HCT116 (cell line): ENCODE data around the gene CFAP74. TPM values are rescaled to one million over a fixed set of nuclear protein-coding genes. Genes with fewer than 3 reads are reported as not detected.

ENCODE experiments used
- ATAC-seq: fragments of 200-7000 bp; cut with Tn5 transposase; 2 replicates; pipeline ENCODE4 v1.9.1; 2020; ENCODE audit warnings: mild to moderate bottlenecking, moderate library complexity
- BruUV-seq: library from RNA; stranded (reverse); fragments of 400-500 nt; replicated peaks from 2 replicates; lab custom pipeline; 2021; lab: Mats Ljungman, UMichigan
- CTCF ChIA-PET: fragments of 300-600 bp; sonication (Branson Sonifier 250); formaldehyde crosslinking; loops from one replicate; lab custom pipeline; 2021; ENCODE audit warnings: antibody characterized with exemption; lab: Charles Lee
- POLR2A ChIA-PET: fragments of 300-600, 350-600 bp; sonication (Branson Sonifier 250); formaldehyde crosslinking; loops from one replicate; lab custom pipeline; 2021; ENCODE audit warnings: antibody characterized with exemption; lab: Charles Lee
- RAD21 ChIA-PET, 2 experiments: fragments of 300-600 bp; sonication (Branson Sonifier 250); formaldehyde crosslinking; loops; one replicate each; lab custom pipeline; 2023; ENCODE audit warnings: low total read pairs in 2 of 2; ENCODE audit not compliant: uncharacterized antibody in 2 of 2, unreplicated experiment in 2 of 2, low non-redundant PET in 1 of 2; lab: Charles Lee
- DNase-seq: peaks from one replicate; pipeline ENCODE4 v3.0.0-alpha.2; 2010; ENCODE audit warnings: low read depth, low spot score
- H2AFZ ChIP-seq: fragments of 200-600 bp; shearing (Covaris generic), sonication (generic); 2 replicates; pipeline ENCODE4 v1.6.1; 2017; ENCODE audit warnings: low read depth, mixed run types, mixed read lengths, antibody characterized with exemption, low read length; ENCODE audit not compliant: poor library complexity, severe bottlenecking
- H3K27ac ChIP-seq: 2 replicates; pipeline ENCODE4 v1.5.1; 2012; ENCODE audit warnings: low read depth, low read length
- H3K27me3 ChIP-seq: fragments of 200-600 bp; sonication (generic); 2 replicates; pipeline ENCODE4 v1.6.1; 2016; ENCODE audit warnings: mixed run types, low read length, mixed read lengths; ENCODE audit not compliant: insufficient read depth
- H3K36me3 ChIP-seq, 2 experiments: fragments of 200-500 bp in 1 of 2; fragments of 200-600 bp in 1 of 2; sonication (Bioruptor generic) in 1 of 2; sonication (generic) in 1 of 2; 2 replicates each; pipeline versions ENCODE4 v1.5.1 to v1.6.1; 2014 to 2016; ENCODE audit warnings: low read length in 2 of 2, inconsistent platforms in 1 of 2, mixed read lengths in 1 of 2, mixed run types in 1 of 2; ENCODE audit not compliant: insufficient read depth in 2 of 2, control insufficient read depth in 1 of 2
- H3K4me1 ChIP-seq, 2 experiments: fragments of 200-600 bp in 1 of 2; sonication (generic) in 1 of 2; 2 replicates each; pipeline versions ENCODE4 v1.5.1 to v1.6.1; 2012 to 2017; ENCODE audit warnings: low read length in 2 of 2, inconsistent platforms in 1 of 2, mild to moderate bottlenecking in 1 of 2, mixed read lengths in 1 of 2, mixed run types in 1 of 2, moderate library complexity in 1 of 2; ENCODE audit not compliant: insufficient read depth in 2 of 2, control insufficient read depth in 1 of 2
- H3K4me2 ChIP-seq: fragments of 200-600 bp; sonication (generic); 2 replicates; pipeline ENCODE4 v1.6.1; 2017; ENCODE audit warnings: mixed run types, low read length, mixed read lengths
- H3K4me3 ChIP-seq, 2 experiments: fragments of 200-600 bp in 1 of 2; sonication (generic) in 1 of 2; replicated peaks in 1 of 2; 2 replicates each; pipeline ENCODE4 v1.5.1; 2011 to 2016; ENCODE audit warnings: low read length in 2 of 2, control low read depth in 1 of 2, low read depth in 1 of 2, mild to moderate bottlenecking in 1 of 2, mixed read lengths in 1 of 2, mixed run types in 1 of 2
- H3K79me2 ChIP-seq: fragments of 200-600 bp; sonication (generic); 2 replicates; pipeline ENCODE4 v1.6.1; 2017; ENCODE audit warnings: mild to moderate bottlenecking, mixed run types, low read length, moderate library complexity, mixed read lengths; ENCODE audit not compliant: insufficient read depth
- H3K9ac ChIP-seq: fragments of 200-600 bp; sonication (generic); 2 replicates; pipeline ENCODE4 v1.6.1; 2016; ENCODE audit warnings: low read length, mixed read lengths
- H3K9me2 ChIP-seq: fragments of 200-600 bp; sonication (generic), shearing (Covaris generic); 2 replicates; pipeline ENCODE4 v1.6.1; 2017; ENCODE audit warnings: mixed run types, mild to moderate bottlenecking, moderate library complexity; ENCODE audit not compliant: insufficient read depth
- H3K9me3 ChIP-seq, 2 experiments: fragments of 200-500 bp in 1 of 2; fragments of 200-600 bp in 1 of 2; sonication (Bioruptor generic) in 1 of 2; sonication (generic) in 1 of 2; 2 replicates each; pipeline ENCODE4 v1.6.1; 2014 to 2017; ENCODE audit warnings: low read length in 2 of 2, mixed read lengths in 2 of 2, inconsistent platforms in 1 of 2, low read depth in 1 of 2, mild to moderate bottlenecking in 1 of 2, mixed run types in 1 of 2, moderate library complexity in 1 of 2; ENCODE audit not compliant: control insufficient read depth in 1 of 2, insufficient read depth in 1 of 2
- H4K20me1 ChIP-seq: fragments of 200-600 bp; sonication (generic), shearing (Covaris generic); 2 replicates; pipeline ENCODE4 v1.6.1; 2017; ENCODE audit warnings: mixed run types, mild to moderate bottlenecking, moderate library complexity; ENCODE audit not compliant: insufficient read depth
- ATF3 ChIP-seq: IDR thresholded peaks from 2 replicates; pipeline ENCODE4 v1.6.1; 2012
- EGR1 ChIP-seq: IDR thresholded peaks from 2 replicates; pipeline ENCODE4 v1.6.1; 2012; ENCODE audit warnings: low read depth
- EZH2 ChIP-seq: fragments of 200-600 bp; sonication (generic); IDR thresholded peaks from 2 replicates; pipeline ENCODE4 v1.6.1; 2017; ENCODE audit warnings: antibody characterized with exemption, mixed run types
- EZH2phosphoT487 ChIP-seq: fragments of 200-600 bp; IDR thresholded peaks from 2 replicates; pipeline ENCODE4 v1.6.1; 2018; ENCODE audit warnings: antibody characterized with exemption, borderline replicate concordance
- FOSL1 ChIP-seq: IDR thresholded peaks from 2 replicates; pipeline ENCODE4 v1.6.1; 2012; ENCODE audit warnings: low read depth
- POLR2A ChIP-seq: IDR thresholded peaks from 2 replicates; pipeline ENCODE4 v1.7.0; 2011; ENCODE audit warnings: borderline replicate concordance; ENCODE audit not compliant: insufficient read depth, insufficient read length; ENCODE audit errors: extremely low read depth
- POLR2AphosphoS5 ChIP-seq: IDR thresholded peaks from 2 replicates; pipeline ENCODE4 v1.6.1; 2011; ENCODE audit warnings: mild to moderate bottlenecking, low read depth, low read length, moderate library complexity
- RAD21 ChIP-seq: IDR thresholded peaks from 2 replicates; pipeline ENCODE4 v1.6.1; 2012; ENCODE audit warnings: low read depth, mild to moderate bottlenecking
- SIN3A ChIP-seq: IDR thresholded peaks from 2 replicates; pipeline ENCODE4 v1.6.1; 2012; ENCODE audit warnings: low read depth
- SRF ChIP-seq: IDR thresholded peaks from 2 replicates; pipeline ENCODE4 v1.6.1; 2012; ENCODE audit warnings: low read depth
- TCF7L2 ChIP-seq: IDR thresholded peaks from 2 replicates; pipeline ENCODE4 v1.7.0; 2011; ENCODE audit warnings: borderline replicate concordance, inconsistent platforms; ENCODE audit not compliant: insufficient read depth, insufficient read length; ENCODE audit errors: extremely low read depth
- ZFX ChIP-seq: fragments of 450-650 bp; IDR thresholded peaks from 2 replicates; pipeline ENCODE4 v1.6.1; 2017
- intact Hi-C: fragments of 100-400 bp; cut with micrococcal nuclease; formaldehyde crosslinking; loops from 2 replicates; pipeline ENCODE4 v1.10.0; 2022
- total RNA-seq: library from RNA; stranded (reverse); gene quantifications from one replicate; pipeline ENCODE4 v1.2.1, GENCODE V29; 2021; ENCODE audit not compliant: unreplicated experiment
- TF ChIP-seq, protein P1 (sequence below): IDR thresholded peaks from 2 replicates; pipeline ENCODE4 v1.6.1; 2012
- TF ChIP-seq, protein P2 (sequence below): IDR thresholded peaks from 2 replicates; pipeline ENCODE4 v1.6.1; 2012; ENCODE audit warnings: low read depth

Gene CFAP74
- total RNA-seq, 1 experiment from 2014 or later, result 4.9 TPM

GRCh38 chr1:1883092-1883873 is 120.3 kb downstream of the CFAP74 start:
- peaks cover 22% of the 10 kb centered on the region for H4K20me1 ChIP-seq
- no peak overlapping the region for H3K9ac ChIP-seq
- no peaks in the 10 kb centered on the region for H3K27me3 ChIP-seq
- no TSS peak for BruUV-seq
- no peaks in the 10 kb centered on the region; a peak in 1 of 4 replicates for H3K36me3 ChIP-seq
- no peaks in the 10 kb centered on the region for H3K9me2 ChIP-seq
- intact Hi-C loops, result no loop called here
- H3K4me1 ChIP-seq, result peaks cover 6 to 7% of the 10 kb centered on the region in 2 experiments
- H3K4me2 ChIP-seq, result no peak overlapping the region
- no peak overlapping the region for H2AFZ ChIP-seq
- DNase-seq, result no peak
- POLR2A ChIA-PET, result interaction anchor here (0.7 kb wide), 1 partner anchor 155 kb away, joined by 3 read pairs; no protein-coding TSS in a partner anchor
- H3K9me3 ChIP-seq, result no peaks in the 10 kb centered on the region
- ATAC-seq, result no peak
- no peak overlapping the region for H3K27ac ChIP-seq
- H3K79me2 ChIP-seq, result peaks cover 99% of the 10 kb centered on the region
- CTCF ChIA-PET, result no interaction called here
- TF ChIP-seq, protein P1, sequence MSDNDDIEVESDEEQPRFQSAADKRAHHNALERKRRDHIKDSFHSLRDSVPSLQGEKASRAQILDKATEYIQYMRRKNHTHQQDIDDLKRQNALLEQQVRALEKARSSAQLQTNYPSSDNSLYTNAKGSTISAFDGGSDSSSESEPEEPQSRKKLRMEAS, result no peak
- RAD21 ChIA-PET, result no interaction called here
- H3K4me3 ChIP-seq, result no peak overlapping the region

DNA sequence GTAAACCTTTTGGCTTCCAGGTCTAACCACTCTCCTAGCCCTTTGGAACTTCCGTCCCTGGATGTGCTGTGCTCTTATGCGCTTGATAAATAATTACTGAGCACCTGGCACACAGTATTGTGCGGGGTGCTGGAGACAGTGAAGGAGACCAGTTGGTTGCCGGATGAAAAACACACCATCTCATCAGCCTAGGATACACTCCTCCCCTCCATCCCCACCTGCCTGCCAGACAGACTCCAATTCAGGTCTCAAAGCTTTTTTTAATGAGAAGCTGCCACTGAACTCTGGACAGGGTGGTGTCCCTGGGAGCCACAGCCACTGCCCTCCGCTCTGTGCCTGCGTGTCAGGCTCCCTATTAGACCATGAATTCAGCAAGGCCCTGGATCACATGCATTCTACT is 121.9 kb downstream of the CFAP74 start:
- POLR2A ChIA-PET, result interaction anchor here (0.5 to 0.6 kb wide), 2 partner anchors 12 to 22 kb away, joined by 4 read pairs; no protein-coding TSS in a partner anchor
- no peaks in the 10 kb centered on the region for H3K4me1 ChIP-seq

More for the DNA sequence above, 121.9 kb downstream of the CFAP74 start:
- no peak for ATAC-seq
- H3K4me2 ChIP-seq, result no peak overlapping the region
- no peak overlapping the region for H3K27ac ChIP-seq
- TF ChIP-seq TCF7L2 (no peak), SIN3A (no peak), FOSL1 (no peak), POLR2AphosphoS5 (no peak), POLR2A (no peak), EZH2phosphoT487 (no peak), EGR1 (no peak), EZH2 (no peak), ZFX (no peak), ATF3 (no peak), RAD21 (no peak), SRF (no peak)
- TF ChIP-seq, protein P2, sequence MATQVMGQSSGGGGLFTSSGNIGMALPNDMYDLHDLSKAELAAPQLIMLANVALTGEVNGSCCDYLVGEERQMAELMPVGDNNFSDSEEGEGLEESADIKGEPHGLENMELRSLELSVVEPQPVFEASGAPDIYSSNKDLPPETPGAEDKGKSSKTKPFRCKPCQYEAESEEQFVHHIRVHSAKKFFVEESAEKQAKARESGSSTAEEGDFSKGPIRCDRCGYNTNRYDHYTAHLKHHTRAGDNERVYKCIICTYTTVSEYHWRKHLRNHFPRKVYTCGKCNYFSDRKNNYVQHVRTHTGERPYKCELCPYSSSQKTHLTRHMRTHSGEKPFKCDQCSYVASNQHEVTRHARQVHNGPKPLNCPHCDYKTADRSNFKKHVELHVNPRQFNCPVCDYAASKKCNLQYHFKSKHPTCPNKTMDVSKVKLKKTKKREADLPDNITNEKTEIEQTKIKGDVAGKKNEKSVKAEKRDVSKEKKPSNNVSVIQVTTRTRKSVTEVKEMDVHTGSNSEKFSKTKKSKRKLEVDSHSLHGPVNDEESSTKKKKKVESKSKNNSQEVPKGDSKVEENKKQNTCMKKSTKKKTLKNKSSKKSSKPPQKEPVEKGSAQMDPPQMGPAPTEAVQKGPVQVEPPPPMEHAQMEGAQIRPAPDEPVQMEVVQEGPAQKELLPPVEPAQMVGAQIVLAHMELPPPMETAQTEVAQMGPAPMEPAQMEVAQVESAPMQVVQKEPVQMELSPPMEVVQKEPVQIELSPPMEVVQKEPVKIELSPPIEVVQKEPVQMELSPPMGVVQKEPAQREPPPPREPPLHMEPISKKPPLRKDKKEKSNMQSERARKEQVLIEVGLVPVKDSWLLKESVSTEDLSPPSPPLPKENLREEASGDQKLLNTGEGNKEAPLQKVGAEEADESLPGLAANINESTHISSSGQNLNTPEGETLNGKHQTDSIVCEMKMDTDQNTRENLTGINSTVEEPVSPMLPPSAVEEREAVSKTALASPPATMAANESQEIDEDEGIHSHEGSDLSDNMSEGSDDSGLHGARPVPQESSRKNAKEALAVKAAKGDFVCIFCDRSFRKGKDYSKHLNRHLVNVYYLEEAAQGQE, result no peak
- TF ChIP-seq, all 23 proteins: peak for 0
- ChIA-PET CTCF (no interaction called here), RAD21 (no interaction called here)
- intact Hi-C loops, result no loop called here
- Histone ChIP-seq H3K9me3 (no peaks in the 10 kb centered on the region), H2AFZ (no peak overlapping the region), H3K9me2 (no peaks in the 10 kb centered on the region), H3K79me2 (peaks cover 99% of the 10 kb centered on the region), H4K20me1 (peaks cover 8% of the 10 kb centered on the region), H3K9ac (no peak overlapping the region), H3K27me3 (no peaks in the 10 kb centered on the region), H3K4me3 (no peak overlapping the region), H3K36me3 (no peaks in the 10 kb centered on the region)
- DNase-seq, result no peak
- no TSS peak for BruUV-seq
